K562 (cell line): ENCODE results near the gene SIMC1. TPM values are rescaled to one million over a fixed set of nuclear protein-coding genes. Genes with fewer than 3 reads are reported as not detected.
A peak's percentile ranks its signal among the peaks of the same experiment; 100 is the strongest.

Experiments
- BRD9 ChIP-seq: fragments of 450-650 bp; IDR thresholded peaks from 2 replicates; pipeline ENCODE4 v1.6.1; 2018; ENCODE audit warnings: low read depth; ENCODE audit not compliant: partially characterized antibody
- CBX3 ChIP-seq, 2 experiments: IDR thresholded peaks; 1 replicate in 1 of 2; 2 replicates in 1 of 2; pipeline ENCODE4 v1.6.1; 2012; ENCODE audit warnings: inconsistent platforms in 2 of 2, low read length in 2 of 2, borderline replicate concordance in 1 of 2, control low read depth in 1 of 2
- DACH1 ChIP-seq: fragments of 450-650 bp; IDR thresholded peaks from 2 replicates; pipeline ENCODE4 v1.6.1; 2018; ENCODE audit not compliant: partially characterized antibody
- HEY1 ChIP-seq: fragments of 250-450 bp; sonication (Bioruptor Pico); IDR thresholded peaks from 2 replicates; pipeline ENCODE4 v1.5.0; 2020; ENCODE audit warnings: mild to moderate bottlenecking, moderate library complexity, borderline replicate concordance
- KLF6 ChIP-seq: fragments of 250-450 bp; sonication (Bioruptor Pico); IDR thresholded peaks from 2 replicates; pipeline ENCODE4 v1.4.0; 2020; ENCODE audit warnings: mild to moderate bottlenecking, moderate library complexity, borderline replicate concordance
- MAFF ChIP-seq: IDR thresholded peaks from 2 replicates; pipeline ENCODE4 v1.6.1; 2012; ENCODE audit warnings: low read length, improper control_type of control experiment
- MITF ChIP-seq: IDR thresholded peaks from 2 replicates; pipeline ENCODE4 v1.6.1; 2014; ENCODE audit warnings: antibody characterized with exemption
- MTA1 ChIP-seq: fragments of 450-650 bp; IDR thresholded peaks from 2 replicates; pipeline ENCODE4 v1.6.1; 2017; ENCODE audit warnings: borderline replicate concordance
- NUFIP1 ChIP-seq: fragments of 450-650 bp; IDR thresholded peaks from 2 replicates; pipeline ENCODE4 v1.6.1; 2018; ENCODE audit not compliant: partially characterized antibody
- SMAD3 ChIP-seq: fragments of 450-650 bp; formaldehyde crosslinking; conservative IDR thresholded peaks from 2 replicates; pipeline ENCODE4 v1.4.0; 2020; ENCODE audit warnings: mild to moderate bottlenecking
- TEAD2 ChIP-seq: fragments of 450-650 bp; IDR thresholded peaks from 2 replicates; pipeline ENCODE4 v1.6.1; 2016; ENCODE audit warnings: missing genetic modification characterization, control low read depth, missing compliant biosample characterization
- TSHZ1 ChIP-seq: fragments of 250-450 bp; sonication (Bioruptor Pico); IDR thresholded peaks from 2 replicates; pipeline ENCODE4 v1.4.0; 2020; ENCODE audit warnings: mild to moderate bottlenecking, moderate library complexity
- ZHX1 ChIP-seq: fragments of 150-350 bp; conservative IDR thresholded peaks from 2 replicates; pipeline ENCODE4 v1.6.1; 2014; ENCODE audit warnings: low read length
- ZNF140 ChIP-seq: fragments of 250-450 bp; sonication (Bioruptor Pico); IDR thresholded peaks from 2 replicates; pipeline ENCODE4 v1.8.0; 2021; ENCODE audit warnings: moderate library complexity, mild to moderate bottlenecking, inconsistent platforms
- ZNF184 ChIP-seq: sonication (generic); formaldehyde crosslinking; IDR thresholded peaks from 2 replicates; pipeline ENCODE4 v1.5.0; 2020; ENCODE audit warnings: missing genetic modification reagents
- polyA plus RNA-seq, 8 experiments: library from polyadenylated mRNA; depleted of rRNA in 4 of 8; stranded (reverse) in 5 of 8; unstranded in 3 of 8; fragments of >200 nt; fragmentation: Nextera tagmentation in 2 of 8; fragmentation: Illumina TruSeq in 1 of 8; extraction: Ambion mirVana in 2 of 8; extraction: Trizol in 1 of 8; gene quantifications; 2 replicates each; pipeline versions ENCODE4 v1.2.1 to v1.2.3, GENCODE V29; 2011 to 2014; ENCODE audit warnings: inconsistent platforms in 1 of 8, missing spikeins in 1 of 8
- total RNA-seq, 7 experiments: library from RNA; depleted of rRNA in 6 of 7; stranded (reverse); fragments of >200 nt in 6 of 7; fragmentation: Illumina TruSeq in 2 of 7; extraction: Trizol in 2 of 7; gene quantifications; 2 replicates each; pipeline versions ENCODE4 v1.2.1 to v1.2.3, GENCODE V29; 2011 to 2021; ENCODE audit warnings: low replicate concordance in 1 of 7
- TF ChIP-seq, protein P1 (sequence below): sonication (generic); formaldehyde crosslinking; IDR thresholded peaks from 2 replicates; pipeline ENCODE4 v1.8.0; 2022; ENCODE audit warnings: mild to moderate bottlenecking, missing genetic modification reagents
- TF ChIP-seq, protein P2 (sequence below): fragments of 450-650 bp; formaldehyde crosslinking; IDR thresholded peaks from 2 replicates; pipeline ENCODE4 v1.4.0; 2020; ENCODE audit warnings: mild to moderate bottlenecking

Gene SIMC1
- total and polyA plus RNA-seq, 9 of the 15 experiments (the other 6 are each of a cell fraction or from before 2014, with no cell fraction given): 7.2 to 36.3 (median 14.7) TPM

DNA sequence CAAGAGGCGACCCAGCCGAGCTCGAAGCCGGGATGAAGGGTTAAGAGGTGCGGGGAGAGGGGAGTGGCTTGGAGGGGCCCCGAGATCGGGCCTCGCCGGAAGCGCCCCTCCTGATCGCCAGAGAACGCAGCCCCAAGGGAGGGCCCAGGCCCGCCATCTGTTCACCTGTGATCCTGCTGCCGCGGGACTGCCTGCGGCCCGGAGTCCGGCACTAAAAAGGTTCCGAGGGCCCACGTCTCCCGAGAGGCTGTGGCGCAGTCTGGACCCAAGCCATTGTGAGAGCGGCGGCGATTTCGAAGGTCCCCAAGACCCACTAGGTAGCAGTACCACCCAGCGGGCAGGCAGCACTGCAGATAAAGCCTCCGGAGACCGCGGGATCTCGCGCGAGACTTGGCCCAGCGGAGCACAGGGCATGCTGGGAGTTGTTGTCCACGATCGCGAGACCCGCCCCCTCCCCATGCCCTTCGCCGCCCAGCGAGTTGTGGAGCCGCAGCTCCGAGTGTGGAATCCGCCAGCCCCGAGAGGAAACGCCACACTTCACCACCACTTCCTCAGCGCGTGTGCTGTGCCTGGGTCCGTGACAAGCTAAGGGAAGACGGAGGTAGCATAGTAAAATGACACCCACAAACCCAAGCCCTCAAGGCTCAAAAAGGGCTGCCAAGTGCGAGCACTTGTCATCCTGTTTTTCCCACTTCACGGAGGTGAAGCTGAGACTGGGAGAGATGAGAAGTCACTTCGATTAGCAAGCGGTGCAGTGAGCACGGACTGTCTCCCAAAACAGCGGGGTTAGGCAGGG is 123.4 kb downstream of the SIMC1 start, which contains the start of gene KIAA1191 (continued):
- TF ChIP-seq MITF: no peak
- TF ChIP-seq, protein P1, sequence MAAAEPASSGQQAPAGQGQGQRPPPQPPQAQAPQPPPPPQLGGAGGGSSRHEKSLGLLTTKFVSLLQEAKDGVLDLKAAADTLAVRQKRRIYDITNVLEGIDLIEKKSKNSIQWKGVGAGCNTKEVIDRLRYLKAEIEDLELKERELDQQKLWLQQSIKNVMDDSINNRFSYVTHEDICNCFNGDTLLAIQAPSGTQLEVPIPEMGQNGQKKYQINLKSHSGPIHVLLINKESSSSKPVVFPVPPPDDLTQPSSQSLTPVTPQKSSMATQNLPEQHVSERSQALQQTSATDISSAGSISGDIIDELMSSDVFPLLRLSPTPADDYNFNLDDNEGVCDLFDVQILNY (CRISPR knock-in tag): no peak
- peak; percentile 46; the same call in 1 of the 2 replicates for TF ChIP-seq KLF6 (CRISPR knock-in tag)
- no peak for TF ChIP-seq ZNF140 (CRISPR knock-in tag)
- peak; percentile 72; the same call in 1 of the 2 replicates for TF ChIP-seq MTA1
- no peak for TF ChIP-seq ZNF184
- no peak; the same call in 1 of the 2 replicates for TF ChIP-seq ZHX1
- TF ChIP-seq TEAD2 (tag): no peak
- TF ChIP-seq HEY1 (CRISPR knock-in tag): no peak
- no peak for TF ChIP-seq BRD9
- TF ChIP-seq DACH1: peak; percentile 23
- TF ChIP-seq MAFF: peak; percentile 49; the same call in 1 of the 2 replicates
- no peak for TF ChIP-seq TSHZ1
- TF ChIP-seq, protein P2, sequence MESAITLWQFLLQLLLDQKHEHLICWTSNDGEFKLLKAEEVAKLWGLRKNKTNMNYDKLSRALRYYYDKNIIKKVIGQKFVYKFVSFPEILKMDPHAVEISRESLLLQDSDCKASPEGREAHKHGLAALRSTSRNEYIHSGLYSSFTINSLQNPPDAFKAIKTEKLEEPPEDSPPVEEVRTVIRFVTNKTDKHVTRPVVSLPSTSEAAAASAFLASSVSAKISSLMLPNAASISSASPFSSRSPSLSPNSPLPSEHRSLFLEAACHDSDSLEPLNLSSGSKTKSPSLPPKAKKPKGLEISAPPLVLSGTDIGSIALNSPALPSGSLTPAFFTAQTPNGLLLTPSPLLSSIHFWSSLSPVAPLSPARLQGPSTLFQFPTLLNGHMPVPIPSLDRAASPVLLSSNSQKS (CRISPR knock-in tag): no peak
- 0 out of 2 replicates have a peak, but pooled peaks have one; percentile 25 for TF ChIP-seq SMAD3
- no peak for TF ChIP-seq NUFIP1
- TF ChIP-seq CBX3 (IDR thresholded peaks at IDR 0.05; ENCODE audit: borderline replicate concordance in 1 of 2, low read length in 2 of 2): no peak
